ENCODE results near the gene ADRM1. TPM values are rescaled to one million over a fixed set of nuclear protein-coding genes. Genes with fewer than 3 reads are reported as not detected.
A peak's percentile ranks its signal among the peaks of the same experiment; 100 is the strongest.

Gene ADRM1
- total RNA-seq, 4 donors from 2014 or later = 143 to 198 (median 167) TPM

DNA sequence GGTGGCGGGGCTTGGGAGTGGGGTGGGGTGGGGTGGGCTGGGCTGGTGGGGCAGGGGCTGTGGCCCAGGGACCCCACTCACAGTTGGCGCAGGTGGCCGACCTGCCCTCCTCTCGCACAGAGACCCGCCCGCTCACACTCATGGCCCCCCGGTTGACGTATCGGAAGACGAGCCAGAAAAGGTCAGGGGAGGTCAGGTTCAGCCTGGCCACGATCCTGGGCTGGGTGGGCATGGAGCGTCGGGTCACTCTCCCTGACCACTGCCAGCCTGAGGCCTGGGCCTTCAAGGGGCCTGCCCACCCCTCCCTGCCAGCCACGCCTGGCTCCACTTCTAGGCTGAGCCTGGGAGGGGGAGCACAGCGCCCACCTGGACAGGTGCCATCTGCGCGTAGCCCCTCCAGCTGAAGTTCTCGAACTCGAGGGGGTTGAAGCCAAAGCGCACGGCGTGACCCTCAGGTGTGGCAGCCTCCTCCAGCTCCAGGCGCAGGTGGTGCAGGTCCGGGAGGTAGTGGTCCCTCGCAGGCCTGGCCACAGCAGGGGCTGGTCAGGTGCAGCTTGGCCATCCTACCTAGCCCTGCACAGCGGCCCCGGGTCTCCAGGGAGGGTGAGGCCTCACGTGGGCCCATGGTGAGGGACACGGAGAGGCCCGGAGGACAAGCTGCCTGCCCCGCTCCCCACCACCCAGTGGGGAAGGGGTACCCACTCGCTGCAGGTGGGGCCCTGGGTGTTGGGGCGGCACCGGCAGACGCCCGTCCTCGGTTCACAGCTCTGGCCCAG, 31.2 kb downstream of the ADRM1 start:
- intact Hi-C loops (cut with DNase I; ENCODE audit: low total_unique reads) = no loop called here
- TF ChIP-seq POLR2A (IDR thresholded peaks at IDR 0.05) = no peak
- TF ChIP-seq, protein P1, sequence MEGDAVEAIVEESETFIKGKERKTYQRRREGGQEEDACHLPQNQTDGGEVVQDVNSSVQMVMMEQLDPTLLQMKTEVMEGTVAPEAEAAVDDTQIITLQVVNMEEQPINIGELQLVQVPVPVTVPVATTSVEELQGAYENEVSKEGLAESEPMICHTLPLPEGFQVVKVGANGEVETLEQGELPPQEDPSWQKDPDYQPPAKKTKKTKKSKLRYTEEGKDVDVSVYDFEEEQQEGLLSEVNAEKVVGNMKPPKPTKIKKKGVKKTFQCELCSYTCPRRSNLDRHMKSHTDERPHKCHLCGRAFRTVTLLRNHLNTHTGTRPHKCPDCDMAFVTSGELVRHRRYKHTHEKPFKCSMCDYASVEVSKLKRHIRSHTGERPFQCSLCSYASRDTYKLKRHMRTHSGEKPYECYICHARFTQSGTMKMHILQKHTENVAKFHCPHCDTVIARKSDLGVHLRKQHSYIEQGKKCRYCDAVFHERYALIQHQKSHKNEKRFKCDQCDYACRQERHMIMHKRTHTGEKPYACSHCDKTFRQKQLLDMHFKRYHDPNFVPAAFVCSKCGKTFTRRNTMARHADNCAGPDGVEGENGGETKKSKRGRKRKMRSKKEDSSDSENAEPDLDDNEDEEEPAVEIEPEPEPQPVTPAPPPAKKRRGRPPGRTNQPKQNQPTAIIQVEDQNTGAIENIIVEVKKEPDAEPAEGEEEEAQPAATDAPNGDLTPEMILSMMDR (IDR thresholded peaks at IDR 0.05) = no peak
- 84 to 90% methylated on average over 16 to 18 of the region's 37 CpGs for WGBS, 2 donors
- no peak overlapping the region for H3K4me3 ChIP-seq (ENCODE audit: low read depth, poor library complexity, severe bottlenecking)
- DNase-seq (ENCODE audit: low spot score in 2 of 2) = no peak

DNA sequence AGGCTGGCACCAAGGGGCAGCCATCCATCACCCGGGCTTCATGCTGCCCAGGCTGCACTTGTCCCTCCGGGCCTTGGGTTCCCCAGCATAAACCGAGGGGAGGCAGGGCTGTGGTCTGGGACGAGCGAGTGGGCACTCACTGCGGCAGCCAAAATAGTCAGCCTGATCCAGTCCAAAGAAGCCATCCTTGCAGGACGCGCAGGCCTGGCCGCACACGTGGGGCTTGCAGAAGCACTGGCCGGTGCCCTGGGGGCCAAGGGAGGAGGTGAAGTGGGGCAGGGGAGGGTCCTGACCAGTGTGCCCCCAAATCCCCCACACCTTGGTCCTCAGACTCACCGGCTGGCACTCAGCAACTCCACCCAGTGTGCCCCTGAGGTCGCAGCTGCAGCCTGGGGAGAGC, 32.1 kb downstream of the ADRM1 start:
- 88 to 89% methylated on average over 10 to 13 of the region's 13 CpGs for WGBS, 2 donors
- H3K4me3 ChIP-seq (ENCODE audit: low read depth, poor library complexity, severe bottlenecking) = no peak overlapping the region
- no peak for TF ChIP-seq POLR2A (IDR thresholded peaks at IDR 0.05)
- TF ChIP-seq, protein P1 (IDR thresholded peaks at IDR 0.05) = no peak
- DNase-seq (ENCODE audit: low spot score in 2 of 2) = no peak
- intact Hi-C loops (cut with DNase I; ENCODE audit: low total_unique reads) = no loop called here

DNA sequence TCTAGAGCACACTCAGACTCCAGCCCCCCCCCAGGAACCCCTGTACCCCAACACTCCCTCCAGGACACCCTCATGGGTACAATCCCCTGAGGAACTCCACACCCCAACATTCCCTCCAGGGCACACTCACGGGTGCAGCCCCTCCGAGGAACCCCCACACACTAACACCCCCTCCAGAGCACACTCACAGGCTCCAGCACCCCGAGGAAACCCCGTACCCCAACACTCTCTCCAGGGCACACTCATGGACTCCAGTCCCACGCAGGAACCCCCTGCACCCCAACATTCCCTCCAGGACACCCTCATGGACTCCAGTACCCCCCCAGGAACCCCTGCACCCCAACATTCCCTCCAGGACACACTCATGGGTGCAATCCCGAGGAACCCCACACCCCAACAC, 32.7 kb downstream of the ADRM1 start:
- intact Hi-C loops (cut with DNase I; ENCODE audit: low total_unique reads) = no loop called here
- TF ChIP-seq POLR2A (IDR thresholded peaks at IDR 0.05) = no peak
- TF ChIP-seq, protein P1 (IDR thresholded peaks at IDR 0.05) = no peak
- no peak overlapping the region for H3K4me3 ChIP-seq (ENCODE audit: low read depth, poor library complexity, severe bottlenecking)
- no peak for DNase-seq (ENCODE audit: low spot score in 2 of 2)
- 91% methylated on average over 6 of the region's 6 CpGs for WGBS, 2 donors

DNA sequence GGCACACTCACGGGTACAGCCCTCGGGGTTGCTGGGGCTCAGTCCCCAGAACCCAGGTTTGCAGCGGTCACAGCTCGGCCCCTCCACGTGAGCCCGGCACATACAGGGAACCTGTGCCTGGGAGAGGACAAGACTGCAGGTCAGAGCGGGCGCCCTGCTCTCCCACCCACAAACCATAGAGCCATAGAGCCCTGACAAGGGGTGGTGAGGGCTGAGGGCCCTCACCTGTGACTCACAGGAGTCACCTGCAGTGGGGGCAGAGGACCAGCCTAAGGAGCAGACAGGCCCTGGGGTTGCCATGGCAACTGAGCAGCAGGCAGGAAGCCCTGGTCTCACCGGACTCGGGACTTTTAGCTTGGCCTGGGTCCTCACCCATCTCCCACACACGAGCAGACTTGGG, 33.5 kb downstream of the ADRM1 start:
- intact Hi-C loops (cut with DNase I; ENCODE audit: low total_unique reads) = no loop called here
- no peak for DNase-seq (ENCODE audit: low spot score in 2 of 2)
- WGBS, 2 donors = 81 to 87% methylated on average over 10 to 11 of the region's 11 CpGs
- TF ChIP-seq POLR2A (IDR thresholded peaks at IDR 0.05) = no peak
- TF ChIP-seq, protein P1 (IDR thresholded peaks at IDR 0.05) = no peak
- no peak overlapping the region for H3K4me3 ChIP-seq (ENCODE audit: low read depth, poor library complexity, severe bottlenecking)

DNA sequence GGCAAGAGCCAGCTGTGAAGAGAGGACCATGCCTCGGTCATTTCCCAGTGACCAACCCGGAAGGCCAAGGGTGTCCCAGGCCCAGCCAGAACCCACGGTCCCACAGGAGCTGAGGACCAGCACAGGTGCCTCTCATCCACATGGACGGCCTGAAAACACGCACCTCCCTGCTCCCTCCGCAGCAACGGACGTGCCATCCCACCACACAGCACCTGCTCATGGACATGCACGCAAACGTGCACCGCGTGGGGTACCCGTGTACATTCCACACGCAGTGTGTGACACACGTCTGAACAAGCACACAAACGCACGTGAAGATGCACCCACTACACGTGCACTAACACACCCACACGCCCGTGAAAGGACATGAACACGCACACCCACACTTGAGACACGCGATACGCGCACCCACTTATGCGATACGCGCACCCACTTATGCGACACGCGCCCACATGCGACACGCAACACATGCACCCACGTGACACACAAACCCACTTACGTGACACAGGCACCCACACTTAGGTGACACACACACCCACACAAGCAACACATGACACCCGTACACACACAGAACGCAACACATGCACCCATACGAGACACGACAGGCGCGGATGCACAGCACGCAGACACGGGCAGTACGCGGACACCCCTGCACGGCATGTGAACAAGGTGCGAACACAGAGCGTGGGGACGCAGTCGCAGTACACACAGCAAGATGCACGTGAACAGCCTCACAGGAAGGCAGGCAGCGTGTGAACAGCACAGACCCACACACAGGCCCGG, 34.2 kb downstream of the ADRM1 start:
- intact Hi-C loops (cut with DNase I; ENCODE audit: low total_unique reads) = no loop called here
- 87 to 94% methylated on average over 51 to 52 of the region's 53 CpGs for WGBS, 2 donors
- no peak overlapping the region for H3K4me3 ChIP-seq (ENCODE audit: low read depth, poor library complexity, severe bottlenecking)
- DNase-seq (ENCODE audit: low spot score in 2 of 2) = no peak
- TF ChIP-seq POLR2A (IDR thresholded peaks at IDR 0.05) = no peak
- TF ChIP-seq, protein P1 (IDR thresholded peaks at IDR 0.05) = peak in 1 of 3 donors; percentile 25
